ENCODE results near the gene TMEFF1. TPM values are rescaled to one million over a fixed set of nuclear protein-coding genes. Genes with fewer than 3 reads are reported as not detected.
A peak's percentile ranks its signal among the peaks of the same experiment; 100 is the strongest.

TMEFF1 gene
- total and polyA plus RNA-seq, 4 donors: 13.1 to 18.0 (median 15.7) TPM

GRCh38 chr9:100466171-100466828, 6.6 kb upstream of the TMEFF1 start:
- no peaks in the 10 kb centered on the region for H3K36me3 ChIP-seq (ENCODE audit: control insufficient read depth, insufficient read depth, low read length)
- peak in 1 of 6 donors; percentile 38 for DNase-seq (ENCODE audit: low read depth in 4 of 6, low spot score in 6 of 6)
- H3K4me1 ChIP-seq (ENCODE audit: control insufficient read depth, insufficient read depth, low read length): no peaks in the 10 kb centered on the region
- H3K27me3 ChIP-seq (ENCODE audit: control insufficient read depth, insufficient read depth, low read length): no peaks in the 10 kb centered on the region
- H3K27ac ChIP-seq (ENCODE audit: low read depth, low read length): no peak overlapping the region
- no CpG with 5 or more reads among the region's 2 CpGs for WGBS (ENCODE audit: insufficient coverage)
- no peaks in the 10 kb centered on the region for H3K9me3 ChIP-seq (ENCODE audit: control insufficient read depth, insufficient read depth, low read length)
- H3K4me3 ChIP-seq (ENCODE audit: low read depth, low read length): no peak overlapping the region

- Histone ChIP-seq H3K9me3 (ENCODE audit: control insufficient read depth, insufficient read depth, low read length) (no peaks in the 10 kb centered on the region), H3K4me3 (ENCODE audit: low read depth, low read length) (no peak overlapping the region), H3K27me3 (ENCODE audit: control insufficient read depth, insufficient read depth, low read length) (no peaks in the 10 kb centered on the region), H3K27ac (ENCODE audit: low read depth, low read length) (no peak overlapping the region), H3K4me1 (ENCODE audit: control insufficient read depth, insufficient read depth, low read length) (no peaks in the 10 kb centered on the region), H3K36me3 (ENCODE audit: control insufficient read depth, insufficient read depth, low read length) (no peaks in the 10 kb centered on the region)
- no peak for DNase-seq (ENCODE audit: low read depth in 4 of 6, low spot score in 6 of 6)
- WGBS (ENCODE audit: insufficient coverage): no CpG with 5 or more reads among the region's 1 CpG
These were observed 6.1 kb upstream of the TMEFF1 start for GRCh38 chr9:100466829-100467221.

GRCh38 chr9:100468041-100468440, 4.9 kb upstream of the TMEFF1 start:
- Histone ChIP-seq H3K4me3 (ENCODE audit: low read depth, low read length) (no peak overlapping the region), H3K27me3 (ENCODE audit: control insufficient read depth, insufficient read depth, low read length) (no peaks in the 10 kb centered on the region), H3K4me1 (ENCODE audit: control insufficient read depth, insufficient read depth, low read length) (no peaks in the 10 kb centered on the region), H3K27ac (ENCODE audit: low read depth, low read length) (no peak overlapping the region), H3K9me3 (ENCODE audit: control insufficient read depth, insufficient read depth, low read length) (no peaks in the 10 kb centered on the region), H3K36me3 (ENCODE audit: control insufficient read depth, insufficient read depth, low read length) (no peaks in the 10 kb centered on the region)
- no peak for DNase-seq (ENCODE audit: low read depth in 4 of 6, low spot score in 6 of 6)
- WGBS (ENCODE audit: insufficient coverage): 100% methylated on average over 4 of the region's 6 CpGs

GRCh38 chr9:100472268-100472667, 681 bp upstream of the TMEFF1 start:
- WGBS (ENCODE audit: insufficient coverage): no CpG with 5 or more reads among the region's 3 CpGs
- H3K4me3 ChIP-seq (ENCODE audit: low read depth, low read length): peak overlapping the region; percentile 19

GRCh38 chr9:100473276-100474081, 530 bp downstream of the TMEFF1 start:
- peak overlapping the region; percentile 67 for H3K4me3 ChIP-seq (ENCODE audit: low read depth, low read length)
- peak in 1 of 6 donors; percentile 56 for DNase-seq (ENCODE audit: low read depth in 4 of 6, low spot score in 6 of 6)
- H3K27ac ChIP-seq (ENCODE audit: low read depth, low read length): no peak overlapping the region
- H3K9me3 ChIP-seq (ENCODE audit: control insufficient read depth, insufficient read depth, low read length): no peaks in the 10 kb centered on the region
- 0% methylated on average over 107 of the region's 108 CpGs for WGBS (ENCODE audit: insufficient coverage)
- H3K4me1 ChIP-seq (ENCODE audit: control insufficient read depth, insufficient read depth, low read length): peaks cover 10% of the 10 kb centered on the region
- H3K27me3 ChIP-seq (ENCODE audit: control insufficient read depth, insufficient read depth, low read length): no peaks in the 10 kb centered on the region
- H3K36me3 ChIP-seq (ENCODE audit: control insufficient read depth, insufficient read depth, low read length): no peaks in the 10 kb centered on the region

More at GRCh38 chr9:100472268-100472667, 681 bp upstream of the TMEFF1 start:
- Histone ChIP-seq H3K36me3 (ENCODE audit: control insufficient read depth, insufficient read depth, low read length) (no peaks in the 10 kb centered on the region), H3K27me3 (ENCODE audit: control insufficient read depth, insufficient read depth, low read length) (no peaks in the 10 kb centered on the region), H3K9me3 (ENCODE audit: control insufficient read depth, insufficient read depth, low read length) (no peaks in the 10 kb centered on the region), H3K27ac (ENCODE audit: low read depth, low read length) (no peak overlapping the region), H3K4me1 (ENCODE audit: control insufficient read depth, insufficient read depth, low read length) (peaks cover 10% of the 10 kb centered on the region)
- DNase-seq (ENCODE audit: low read depth in 4 of 6, low spot score in 6 of 6): peak in 1 of 6 donors; percentile 9

GRCh38 chr9:100474082-100474923, 1.4 kb downstream of the TMEFF1 start:
- H3K9me3 ChIP-seq (ENCODE audit: control insufficient read depth, insufficient read depth, low read length): no peaks in the 10 kb centered on the region
- peaks cover 10% of the 10 kb centered on the region for H3K4me1 ChIP-seq (ENCODE audit: control insufficient read depth, insufficient read depth, low read length)
- no peaks in the 10 kb centered on the region for H3K27me3 ChIP-seq (ENCODE audit: control insufficient read depth, insufficient read depth, low read length)
- DNase-seq (ENCODE audit: low read depth in 4 of 6, low spot score in 6 of 6): peak in 4 of 6 donors; percentile 13 to 77 (median 46)
- WGBS (ENCODE audit: insufficient coverage): 3% methylated on average over 22 of the region's 26 CpGs
- H3K36me3 ChIP-seq (ENCODE audit: control insufficient read depth, insufficient read depth, low read length): no peaks in the 10 kb centered on the region
- H3K4me3 ChIP-seq (ENCODE audit: low read depth, low read length): peak overlapping the region; percentile 67
- H3K27ac ChIP-seq (ENCODE audit: low read depth, low read length): no peak overlapping the region

- 63% methylated on average over 2 of the region's 4 CpGs for WGBS (ENCODE audit: insufficient coverage)
These were observed 2.0 kb downstream of the TMEFF1 start for GRCh38 chr9:100474924-100475276.

GRCh38 chr9:100477241-100477640, 4.3 kb downstream of the TMEFF1 start:
- Histone ChIP-seq H3K36me3 (ENCODE audit: control insufficient read depth, insufficient read depth, low read length) (no peaks in the 10 kb centered on the region), H3K9me3 (ENCODE audit: control insufficient read depth, insufficient read depth, low read length) (no peaks in the 10 kb centered on the region), H3K27me3 (ENCODE audit: control insufficient read depth, insufficient read depth, low read length) (no peaks in the 10 kb centered on the region), H3K27ac (ENCODE audit: low read depth, low read length) (no peak overlapping the region), H3K4me3 (ENCODE audit: low read depth, low read length) (no peak overlapping the region), H3K4me1 (ENCODE audit: control insufficient read depth, insufficient read depth, low read length) (peaks cover 10% of the 10 kb centered on the region)
- DNase-seq (ENCODE audit: low read depth in 4 of 6, low spot score in 6 of 6): no peak
- WGBS (ENCODE audit: insufficient coverage): no CpG with 5 or more reads among the region's 4 CpGs

More at GRCh38 chr9:100474924-100475276, 2.0 kb downstream of the TMEFF1 start:
- Histone ChIP-seq H3K27ac (ENCODE audit: low read depth, low read length) (no peak overlapping the region), H3K36me3 (ENCODE audit: control insufficient read depth, insufficient read depth, low read length) (no peaks in the 10 kb centered on the region), H3K4me1 (ENCODE audit: control insufficient read depth, insufficient read depth, low read length) (peaks cover 10% of the 10 kb centered on the region), H3K4me3 (ENCODE audit: low read depth, low read length) (peak overlapping the region; percentile 67), H3K9me3 (ENCODE audit: control insufficient read depth, insufficient read depth, low read length) (no peaks in the 10 kb centered on the region), H3K27me3 (ENCODE audit: control insufficient read depth, insufficient read depth, low read length) (no peaks in the 10 kb centered on the region)
- no peak for DNase-seq (ENCODE audit: low read depth in 4 of 6, low spot score in 6 of 6)

GRCh38 chr9:100478192-100478591, 5.2 kb downstream of the TMEFF1 start:
- WGBS (ENCODE audit: insufficient coverage): 98% methylated on average over 5 of the region's 6 CpGs
- no peak for DNase-seq (ENCODE audit: low read depth in 4 of 6, low spot score in 6 of 6)
- Histone ChIP-seq H3K4me1 (ENCODE audit: control insufficient read depth, insufficient read depth, low read length) (peaks cover 10% of the 10 kb centered on the region), H3K36me3 (ENCODE audit: control insufficient read depth, insufficient read depth, low read length) (no peaks in the 10 kb centered on the region), H3K4me3 (ENCODE audit: low read depth, low read length) (no peak overlapping the region), H3K9me3 (ENCODE audit: control insufficient read depth, insufficient read depth, low read length) (no peaks in the 10 kb centered on the region), H3K27me3 (ENCODE audit: control insufficient read depth, insufficient read depth, low read length) (no peaks in the 10 kb centered on the region), H3K27ac (ENCODE audit: low read depth, low read length) (no peak overlapping the region)

Measured in spinal cord (tissue), 10 donors.